NK-92 treated with Interleukin-12 subunit alpha and Interleukin-12 subunit beta, amount 100 ng/mL, for 24 hours (cell line): ENCODE measurements around the gene C10orf67.
A peak's percentile ranks its signal among the peaks of the same experiment; 100 is the strongest.

Experiments
- DNase-seq: peaks from one replicate; lab custom pipeline; 2025; lab: John Stamatoyannopoulos, UW

The C10orf67 gene

DNA sequence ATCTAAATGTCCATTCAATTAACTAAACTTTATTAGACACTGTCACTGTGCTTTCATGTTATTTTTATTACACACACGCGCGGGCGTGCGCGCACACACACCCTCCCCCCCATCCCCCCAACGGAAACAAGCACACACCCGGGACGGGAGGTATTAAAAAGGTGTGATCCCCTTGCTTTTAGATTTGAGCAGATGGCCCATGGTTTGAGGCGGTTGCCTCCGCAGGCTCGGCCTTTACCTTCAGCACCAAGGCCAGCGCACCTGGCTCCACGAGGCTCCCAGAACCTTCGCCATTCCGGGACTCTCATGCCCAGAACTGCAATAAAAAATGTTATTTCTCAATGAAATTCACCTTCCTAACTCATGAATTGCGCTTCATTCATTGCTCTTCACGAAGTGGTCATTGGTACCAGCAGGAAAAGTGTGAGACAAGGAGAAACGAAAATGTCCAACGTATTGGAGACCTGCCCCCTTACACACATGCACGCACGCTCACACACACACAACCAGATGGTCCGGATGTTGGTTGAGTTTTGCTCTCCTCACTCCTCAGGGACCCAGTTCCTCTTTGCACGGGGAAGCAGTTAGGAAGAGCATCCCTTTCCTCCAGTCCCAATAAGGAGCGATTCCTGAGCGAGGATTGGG is 173.2 kb downstream of the C10orf67 start:
- DNase-seq = no peak

DNA sequence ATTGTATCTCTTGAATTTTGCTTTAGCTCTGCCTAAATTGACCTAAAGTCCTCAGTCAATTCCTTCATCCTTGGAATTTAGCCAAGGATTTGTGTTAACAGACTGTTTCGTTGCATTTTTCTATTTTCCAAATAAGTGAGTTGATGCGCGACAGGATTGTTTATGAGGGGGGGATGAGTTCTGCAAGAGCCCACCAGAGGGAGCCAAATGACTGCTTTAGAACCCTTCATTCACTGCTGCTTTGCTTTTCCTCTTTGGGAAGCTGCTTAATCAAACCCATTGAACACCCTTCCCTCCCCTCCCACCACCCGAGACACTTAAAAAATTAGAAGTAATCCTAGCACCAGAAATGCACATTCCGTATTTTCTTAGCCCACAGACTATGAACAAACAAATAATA is 186.2 kb downstream of the C10orf67 start:
- no peak for DNase-seq

DNA sequence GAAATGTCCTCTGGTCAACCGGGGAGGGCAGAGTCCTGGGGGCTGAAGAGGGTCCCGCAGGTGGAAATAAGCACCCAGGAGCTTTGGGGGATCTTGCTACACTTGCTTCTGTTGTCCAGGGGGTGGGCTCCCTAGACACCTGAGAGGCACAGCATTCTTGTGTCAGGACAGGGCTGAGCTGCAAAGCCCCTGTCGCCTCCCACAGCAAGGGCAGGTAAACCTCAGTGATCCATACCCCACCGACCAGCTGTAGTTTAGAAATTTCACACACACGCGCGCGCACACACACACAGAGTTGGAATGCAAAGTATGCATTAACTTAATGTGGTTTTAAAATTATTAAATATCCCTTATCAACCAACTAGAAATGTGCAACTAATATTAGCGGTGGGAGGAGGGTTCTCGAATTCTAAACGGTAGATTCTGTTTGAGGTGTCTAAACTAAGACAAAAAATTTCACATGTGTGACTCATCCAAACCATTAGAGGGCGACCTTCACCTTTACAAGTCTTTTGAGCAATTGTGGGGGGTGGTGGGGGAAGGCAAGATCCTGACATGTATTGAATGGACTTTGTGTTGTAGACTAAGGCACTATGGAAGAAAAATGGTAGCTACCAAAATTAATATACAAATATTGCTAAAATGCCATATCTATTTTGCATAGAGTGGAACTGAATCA is 186.8 kb downstream of the C10orf67 start:
- DNase-seq = no peak

DNA sequence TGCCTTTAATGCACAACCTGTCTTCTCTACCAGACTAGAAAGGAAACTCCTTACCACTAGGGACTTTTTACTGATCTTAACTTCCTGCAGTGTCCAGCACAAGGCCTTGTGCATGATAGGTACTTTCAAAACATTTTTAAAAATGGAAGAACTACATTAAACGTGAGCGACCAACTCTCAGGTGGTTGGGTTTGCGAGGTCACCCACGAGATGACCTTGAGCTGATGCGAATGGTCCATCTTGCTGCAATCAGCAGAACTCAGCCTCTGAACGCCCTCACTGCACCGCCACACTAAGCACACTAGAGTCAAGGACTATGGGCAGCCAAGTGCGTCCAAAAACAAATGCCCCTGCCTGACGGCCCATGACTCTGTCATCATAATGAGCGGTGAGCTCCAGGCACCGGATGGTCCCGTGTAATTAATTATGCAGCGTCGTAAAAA is 187.3 kb downstream of the C10orf67 start:
- no peak for DNase-seq

DNA sequence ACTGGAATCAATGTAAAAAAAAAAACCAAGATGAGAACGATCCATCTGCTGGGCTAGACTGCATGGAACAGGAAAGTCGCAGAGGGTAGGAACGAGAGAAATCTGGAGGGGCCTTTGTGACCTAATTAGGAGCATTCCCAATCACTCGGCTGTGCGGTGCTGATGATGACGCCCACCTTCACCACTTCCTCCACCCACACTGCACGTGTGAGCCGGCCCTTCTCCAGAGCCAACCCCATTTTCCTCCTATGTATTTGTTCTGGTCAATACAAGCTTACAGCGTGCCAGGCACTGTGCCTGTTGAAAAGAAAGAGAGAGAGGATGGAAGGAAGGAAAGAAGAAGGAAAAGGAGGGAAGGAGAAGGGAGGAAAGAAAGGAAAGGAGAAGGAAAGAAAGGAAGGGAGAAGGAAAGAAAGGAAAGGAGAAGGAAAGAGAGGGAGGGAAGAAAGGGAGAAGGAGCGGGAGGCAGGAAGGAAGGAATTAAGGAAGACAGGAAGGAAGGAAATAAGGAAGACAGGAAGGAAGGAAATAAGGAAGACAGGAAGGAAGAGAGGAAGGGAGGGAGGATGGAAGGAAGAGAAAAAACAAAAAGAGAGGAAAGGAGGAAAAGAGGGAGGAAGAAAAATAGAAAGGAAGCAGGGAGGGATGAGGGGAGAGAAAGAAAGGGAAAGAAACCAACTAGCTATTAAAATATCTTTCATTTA is 188.0 kb downstream of the C10orf67 start:
- DNase-seq = no peak

DNA sequence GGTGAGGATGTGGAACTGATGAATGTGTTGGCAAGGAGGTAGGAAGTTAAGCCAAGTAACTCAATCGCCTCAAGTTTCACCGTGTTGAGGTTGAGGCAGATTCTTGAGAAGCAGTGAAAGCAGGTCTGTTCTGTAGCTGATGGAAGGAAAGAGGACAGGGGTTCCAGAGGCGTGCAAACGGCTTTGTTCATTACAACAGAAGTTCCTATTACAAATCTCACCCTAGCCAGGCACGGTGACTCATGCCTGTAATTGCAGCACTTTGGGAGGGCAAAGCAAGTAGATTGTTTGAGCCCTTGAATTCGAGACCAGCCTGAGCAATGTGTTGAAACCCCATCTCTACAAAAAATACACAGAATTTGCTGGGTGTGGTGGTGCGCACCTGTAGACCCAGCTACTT is 189.4 kb downstream of the C10orf67 start:
- DNase-seq = peak; percentile 16
